Stimulated activated CD4-positive, alpha-beta T cell treated with anti-CD3 and anti-CD28 coated beads, Interleukin-15, amount 100 ng/mL, for 24 hours (primary cell): ENCODE results near the gene DDC.

ENCODE experiments used
- DNase-seq: peaks from one replicate; pipeline ENCODE4 v3.0.0-alpha.2; 2020

The DDC gene

GRCh38 chr7:50564640-50565558 is at the start of gene DDC:
Gene DDC (minus strand): TSS chr7:50565405. CDS start chr7:50544085, 21,320 bp downstream.
- DNase-seq = no peak

GRCh38 chr7:50613473-50613872 is 48.3 kb upstream of the DDC start:
- DNase-seq = no peak

GRCh38 chr7:50612704-50613103 is 47.5 kb upstream of the DDC start:
- DNase-seq = no peak

- DNase-seq = peak; percentile 52
Measured at GRCh38 chr7:50610521-50611277, 45.5 kb upstream of the DDC start.

- DNase-seq = no peak
Measured at GRCh38 chr7:50608196-50608906, 43.1 kb upstream of the DDC start.

GRCh38 chr7:50607524-50608125 is 42.4 kb upstream of the DDC start:
- no peak for DNase-seq

- no peak for DNase-seq
Measured at GRCh38 chr7:50605059-50605458, 39.9 kb upstream of the DDC start.

- DNase-seq = no peak
Measured at GRCh38 chr7:50603287-50603686, 38.1 kb upstream of the DDC start.

GRCh38 chr7:50599385-50599784 is 34.2 kb upstream of the DDC start:
- no peak for DNase-seq

GRCh38 chr7:50598460-50599343 is 33.5 kb upstream of the DDC start:
- no peak for DNase-seq

- DNase-seq = no peak
Measured at GRCh38 chr7:50596484-50596883, 31.3 kb upstream of the DDC start.

- DNase-seq = peak; percentile 31
Measured at GRCh38 chr7:50595491-50596102, 30.4 kb upstream of the DDC start.

- DNase-seq = peak; percentile 17
Measured at GRCh38 chr7:50594734-50595485, 29.7 kb upstream of the DDC start.

GRCh38 chr7:50594136-50594535 is 28.9 kb upstream of the DDC start:
- no peak for DNase-seq

GRCh38 chr7:50592940-50593339 is 27.7 kb upstream of the DDC start:
- no peak for DNase-seq

GRCh38 chr7:50591480-50592438 is 26.6 kb upstream of the DDC start:
- no peak for DNase-seq

GRCh38 chr7:50591098-50591479 is 25.9 kb upstream of the DDC start:
- DNase-seq = no peak

GRCh38 chr7:50590535-50590934 is 25.3 kb upstream of the DDC start:
- no peak for DNase-seq

GRCh38 chr7:50589364-50589763 is 24.2 kb upstream of the DDC start:
- no peak for DNase-seq
